Natural killer cell (primary cell): ENCODE results near the gene EPS8. TPM values are rescaled to one million over a fixed set of nuclear protein-coding genes. Genes with fewer than 3 reads are reported as not detected.

ENCODE experiments used
- ATAC-seq, 3 donors: fragments of 150-1000 bp in 2 of 3; fragments of 200-7000 bp in 1 of 3; cut with Tn5 transposase; 1 replicate in 1 of 3; 2 replicates in 2 of 3; pipeline ENCODE4 v1.10.0; 2021; ENCODE audit warnings: mild to moderate bottlenecking in 2 of 3, moderate library complexity in 2 of 3
- DNase-seq, 2 donors: peaks; one replicate each; pipeline versions ENCODE4 v3.0.0 to v3.0.0-alpha.2; 2013 to 2021; ENCODE audit warnings: mixed read lengths in 1 of 2
- H3K27ac ChIP-seq: one replicate; pipeline ENCODE4 v1.5.1; 2013; ENCODE audit warnings: mild to moderate bottlenecking, low read length
- H3K27me3 ChIP-seq: one replicate; pipeline ENCODE4 v1.6.1; 2013; ENCODE audit warnings: low read length; ENCODE audit not compliant: control insufficient read depth, insufficient read depth
- H3K36me3 ChIP-seq: one replicate; pipeline ENCODE4 v1.6.1; 2013; ENCODE audit warnings: low read length; ENCODE audit not compliant: control insufficient read depth, insufficient read depth
- H3K4me1 ChIP-seq: one replicate; pipeline ENCODE4 v1.6.1; 2013; ENCODE audit warnings: low read length; ENCODE audit not compliant: control insufficient read depth, insufficient read depth
- H3K4me3 ChIP-seq: one replicate; pipeline ENCODE4 v1.5.1; 2013; ENCODE audit warnings: low read length
- H3K9me3 ChIP-seq: one replicate; pipeline ENCODE4 v1.6.1; 2013; ENCODE audit warnings: low read length; ENCODE audit not compliant: control insufficient read depth, insufficient read depth
- H3K27ac Mint-ChIP-seq, 2 donors: one replicate each; pipeline ENCODE4 v1.8.0; 2022; ENCODE audit warnings: mild to moderate bottlenecking in 2 of 2, mixed read lengths in 2 of 2, moderate library complexity in 1 of 2
- H3K27me3 Mint-ChIP-seq, 2 donors: one replicate each; pipeline ENCODE4 v1.8.0; 2022; ENCODE audit warnings: low read depth in 2 of 2, mixed read lengths in 2 of 2
- H3K36me3 Mint-ChIP-seq: one replicate; pipeline ENCODE4 v1.8.0; 2022; ENCODE audit warnings: mixed read lengths
- H3K4me1 Mint-ChIP-seq, 2 donors: one replicate each; pipeline ENCODE4 v1.8.0; 2022; ENCODE audit warnings: mixed read lengths in 2 of 2
- H3K4me3 Mint-ChIP-seq: one replicate; pipeline ENCODE4 v1.8.0; 2022; ENCODE audit warnings: mild to moderate bottlenecking, moderate library complexity, mixed read lengths
- H3K9me3 Mint-ChIP-seq, 2 donors: one replicate each; pipeline ENCODE4 v1.8.0; 2022; ENCODE audit warnings: mixed read lengths in 2 of 2
- WGBS: methylation state at CpG from one replicate; pipeline ENCODE4 v1.1.7; 2013; ENCODE audit warnings: missing lambda C conversion rate; ENCODE audit not compliant: insufficient coverage; 5-methylcytosine and 5-hydroxymethylcytosine counted together
- intact Hi-C: fragments of 100-400 bp; cut with micrococcal nuclease; formaldehyde crosslinking; loops from one replicate; pipeline ENCODE4 v1.14.2; 2022
- total RNA-seq, 4 donors: library from RNA; stranded (reverse); fragments of 120-200 nt in 1 of 4; gene quantifications; one replicate each; pipeline versions ENCODE4 v1.2.3 to v1.2.4, GENCODE V29; 2013 to 2022
- TF ChIP-seq, protein P1 (sequence below): fragments of 200-600 bp; IDR thresholded peaks from one replicate; pipeline ENCODE4 v1.8.0; 2022; ENCODE audit warnings: antibody characterized with exemption

EPS8 gene
- total RNA-seq, 3 donors from 2014 or later (not counting 1 experiment from before 2014, with no cell fraction given), result 1.5 to 2.6 (median 1.5) TPM

- TF ChIP-seq, protein P1, sequence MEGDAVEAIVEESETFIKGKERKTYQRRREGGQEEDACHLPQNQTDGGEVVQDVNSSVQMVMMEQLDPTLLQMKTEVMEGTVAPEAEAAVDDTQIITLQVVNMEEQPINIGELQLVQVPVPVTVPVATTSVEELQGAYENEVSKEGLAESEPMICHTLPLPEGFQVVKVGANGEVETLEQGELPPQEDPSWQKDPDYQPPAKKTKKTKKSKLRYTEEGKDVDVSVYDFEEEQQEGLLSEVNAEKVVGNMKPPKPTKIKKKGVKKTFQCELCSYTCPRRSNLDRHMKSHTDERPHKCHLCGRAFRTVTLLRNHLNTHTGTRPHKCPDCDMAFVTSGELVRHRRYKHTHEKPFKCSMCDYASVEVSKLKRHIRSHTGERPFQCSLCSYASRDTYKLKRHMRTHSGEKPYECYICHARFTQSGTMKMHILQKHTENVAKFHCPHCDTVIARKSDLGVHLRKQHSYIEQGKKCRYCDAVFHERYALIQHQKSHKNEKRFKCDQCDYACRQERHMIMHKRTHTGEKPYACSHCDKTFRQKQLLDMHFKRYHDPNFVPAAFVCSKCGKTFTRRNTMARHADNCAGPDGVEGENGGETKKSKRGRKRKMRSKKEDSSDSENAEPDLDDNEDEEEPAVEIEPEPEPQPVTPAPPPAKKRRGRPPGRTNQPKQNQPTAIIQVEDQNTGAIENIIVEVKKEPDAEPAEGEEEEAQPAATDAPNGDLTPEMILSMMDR, result no peak
- Mint-ChIP-seq H3K36me3 (no peaks in the 10 kb centered on the region), H3K4me3 (no peak overlapping the region), H3K4me1 (no peaks in the 10 kb centered on the region), H3K27me3 (peaks cover 11 to 24% of the 10 kb centered on the region in 2 donors), H3K9me3 (no peaks in the 10 kb centered on the region), H3K27ac (no peak overlapping the region)
- H3K27me3 ChIP-seq, result no peaks in the 10 kb centered on the region
- no peaks in the 10 kb centered on the region for H3K4me1 ChIP-seq
- WGBS, result 100% methylated on average over 1 of the region's 1 CpG
- intact Hi-C loops, result no loop called here
- no peak for DNase-seq
- no peaks in the 10 kb centered on the region for H3K36me3 ChIP-seq
- no peaks in the 10 kb centered on the region for H3K9me3 ChIP-seq
- H3K4me3 ChIP-seq, result no peak overlapping the region
- no peak overlapping the region for H3K27ac ChIP-seq
- ATAC-seq, result no peak
Observed at GRCh38 chr12:15827136-15827535, 37.9 kb upstream of the EPS8 start.

GRCh38 chr12:15824516-15824915 is 35.3 kb upstream of the EPS8 start:
- ATAC-seq (no peak), DNase-seq (no peak)
- no peak overlapping the region for H3K4me3 ChIP-seq
- H3K4me1 Mint-ChIP-seq, result no peaks in the 10 kb centered on the region
- H3K36me3 Mint-ChIP-seq, result no peaks in the 10 kb centered on the region
- peaks cover 11 to 19% of the 10 kb centered on the region in 2 donors for H3K27me3 Mint-ChIP-seq
- no peak overlapping the region for H3K27ac Mint-ChIP-seq
- H3K27me3 ChIP-seq, result no peaks in the 10 kb centered on the region
- no peaks in the 10 kb centered on the region for H3K9me3 ChIP-seq
- H3K4me1 ChIP-seq, result no peaks in the 10 kb centered on the region
- no peaks in the 10 kb centered on the region for H3K36me3 ChIP-seq
- intact Hi-C loops, result no loop called here
- WGBS, result 77% methylated on average over 2 of the region's 3 CpGs
- H3K4me3 Mint-ChIP-seq, result no peak overlapping the region
- TF ChIP-seq, protein P1, result no peak
- no peaks in the 10 kb centered on the region for H3K9me3 Mint-ChIP-seq
- H3K27ac ChIP-seq, result no peak overlapping the region

- intact Hi-C loops, result no loop called here
- H3K36me3 ChIP-seq, result no peaks in the 10 kb centered on the region
- ATAC-seq (no peak), DNase-seq (no peak)
- Mint-ChIP-seq H3K27ac (no peak overlapping the region), H3K4me3 (no peak overlapping the region), H3K9me3 (no peaks in the 10 kb centered on the region), H3K36me3 (no peaks in the 10 kb centered on the region), H3K27me3 (peaks cover 11 to 22% of the 10 kb centered on the region in 2 donors), H3K4me1 (no peaks in the 10 kb centered on the region)
- H3K4me3 ChIP-seq, result no peak overlapping the region
- WGBS, result no CpG with 5 or more reads among the region's 3 CpGs
- TF ChIP-seq, protein P1, result no peak
- no peaks in the 10 kb centered on the region for H3K9me3 ChIP-seq
- H3K27ac ChIP-seq, result no peak overlapping the region
- H3K4me1 ChIP-seq, result no peaks in the 10 kb centered on the region
- H3K27me3 ChIP-seq, result peaks cover 4% of the 10 kb centered on the region
Observed at GRCh38 chr12:15823360-15824128, 34.4 kb upstream of the EPS8 start.
